HCT116 (cell line): Measurements from ENCODE around the gene HOXA7.
A peak's percentile ranks its signal among the peaks of the same experiment; 100 is the strongest.

Experiments
- ATF3 ChIP-seq: IDR thresholded peaks from 2 replicates; pipeline ENCODE4 v1.6.1; 2012
- CEBPB ChIP-seq: IDR thresholded peaks from 2 replicates; pipeline ENCODE4 v1.6.1; 2012; ENCODE audit warnings: low read depth
- CTCF ChIP-seq, 3 experiments: fragments of 200-600 bp in 1 of 3; sonication (generic) in 1 of 3; IDR thresholded peaks in 2 of 3; conservative IDR thresholded peaks in 1 of 3; 2 replicates each; pipeline ENCODE4 v1.5.1; 2012 to 2017; ENCODE audit warnings: low read depth in 2 of 3, low read length in 2 of 3, antibody characterized with exemption in 1 of 3, borderline replicate concordance in 1 of 3, control low read depth in 1 of 3, mild to moderate bottlenecking in 1 of 3, mixed read lengths in 1 of 3, mixed run types in 1 of 3, moderate library complexity in 1 of 3; ENCODE audit not compliant: insufficient read depth in 1 of 3
- EZH2phosphoT487 ChIP-seq: fragments of 200-600 bp; IDR thresholded peaks from 2 replicates; pipeline ENCODE4 v1.6.1; 2018; ENCODE audit warnings: antibody characterized with exemption, borderline replicate concordance
- POLR2A ChIP-seq: IDR thresholded peaks from 2 replicates; pipeline ENCODE4 v1.7.0; 2011; ENCODE audit warnings: borderline replicate concordance; ENCODE audit not compliant: insufficient read depth, insufficient read length; ENCODE audit errors: extremely low read depth
- POLR2AphosphoS5 ChIP-seq: IDR thresholded peaks from 2 replicates; pipeline ENCODE4 v1.6.1; 2011; ENCODE audit warnings: mild to moderate bottlenecking, low read depth, low read length, moderate library complexity
- SIN3A ChIP-seq: IDR thresholded peaks from 2 replicates; pipeline ENCODE4 v1.6.1; 2012; ENCODE audit warnings: low read depth
- TF ChIP-seq, protein P1 (sequence below): IDR thresholded peaks from 2 replicates; pipeline ENCODE4 v1.6.1; 2012; ENCODE audit warnings: low read depth

- TF ChIP-seq CTCF (IDR thresholded peaks at IDR 0.05 in 2 of 3, conservative IDR thresholded peaks at IDR 0.05 in 1 of 3; ENCODE audit: borderline replicate concordance in 1 of 3, insufficient read depth in 1 of 3, low read depth in 2 of 3, low read length in 2 of 3) (no peak), SIN3A (no peak), ATF3 (no peak), POLR2AphosphoS5 (0 out of 2 replicates have a peak, but pooled peaks have one; percentile 10), CEBPB (no peak), EZH2phosphoT487 (no peak), POLR2A (no peak)
- TF ChIP-seq, protein P1, sequence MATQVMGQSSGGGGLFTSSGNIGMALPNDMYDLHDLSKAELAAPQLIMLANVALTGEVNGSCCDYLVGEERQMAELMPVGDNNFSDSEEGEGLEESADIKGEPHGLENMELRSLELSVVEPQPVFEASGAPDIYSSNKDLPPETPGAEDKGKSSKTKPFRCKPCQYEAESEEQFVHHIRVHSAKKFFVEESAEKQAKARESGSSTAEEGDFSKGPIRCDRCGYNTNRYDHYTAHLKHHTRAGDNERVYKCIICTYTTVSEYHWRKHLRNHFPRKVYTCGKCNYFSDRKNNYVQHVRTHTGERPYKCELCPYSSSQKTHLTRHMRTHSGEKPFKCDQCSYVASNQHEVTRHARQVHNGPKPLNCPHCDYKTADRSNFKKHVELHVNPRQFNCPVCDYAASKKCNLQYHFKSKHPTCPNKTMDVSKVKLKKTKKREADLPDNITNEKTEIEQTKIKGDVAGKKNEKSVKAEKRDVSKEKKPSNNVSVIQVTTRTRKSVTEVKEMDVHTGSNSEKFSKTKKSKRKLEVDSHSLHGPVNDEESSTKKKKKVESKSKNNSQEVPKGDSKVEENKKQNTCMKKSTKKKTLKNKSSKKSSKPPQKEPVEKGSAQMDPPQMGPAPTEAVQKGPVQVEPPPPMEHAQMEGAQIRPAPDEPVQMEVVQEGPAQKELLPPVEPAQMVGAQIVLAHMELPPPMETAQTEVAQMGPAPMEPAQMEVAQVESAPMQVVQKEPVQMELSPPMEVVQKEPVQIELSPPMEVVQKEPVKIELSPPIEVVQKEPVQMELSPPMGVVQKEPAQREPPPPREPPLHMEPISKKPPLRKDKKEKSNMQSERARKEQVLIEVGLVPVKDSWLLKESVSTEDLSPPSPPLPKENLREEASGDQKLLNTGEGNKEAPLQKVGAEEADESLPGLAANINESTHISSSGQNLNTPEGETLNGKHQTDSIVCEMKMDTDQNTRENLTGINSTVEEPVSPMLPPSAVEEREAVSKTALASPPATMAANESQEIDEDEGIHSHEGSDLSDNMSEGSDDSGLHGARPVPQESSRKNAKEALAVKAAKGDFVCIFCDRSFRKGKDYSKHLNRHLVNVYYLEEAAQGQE: no peak
Observed at GRCh38 chr7:27165996-27166530, 9.6 kb upstream of the HOXA7 start.
